Measurements from ENCODE around the gene CADPS2.

The CADPS2 gene

GRCh38 chr7:122694697-122695096 lies 191.6 kb downstream of the CADPS2 start:
- no peak for TF ChIP-seq CTCF (IDR thresholded peaks at IDR 0.05; ENCODE audit: low read depth, low read length)
- no peak overlapping the region for H3K4me3 ChIP-seq (replicated peaks in 1 of 2; ENCODE audit: low read depth in 2 of 2, low read length in 2 of 2)

GRCh38 chr7:122692769-122693309 lies 193.4 kb downstream of the CADPS2 start:
- DNase-seq (ENCODE audit: low read depth in 2 of 2), result no peak
- no peak for TF ChIP-seq CTCF (IDR thresholded peaks at IDR 0.05; ENCODE audit: low read depth, low read length)
- H3K4me3 ChIP-seq (replicated peaks in 1 of 2; ENCODE audit: low read depth in 2 of 2, low read length in 2 of 2), result no peak overlapping the region

More at GRCh38 chr7:122694697-122695096, 191.6 kb downstream of the CADPS2 start:
- no peak for DNase-seq (ENCODE audit: low read depth in 2 of 2)

GRCh38 chr7:122691569-122692235 lies 194.6 kb downstream of the CADPS2 start:
- no peak for TF ChIP-seq CTCF (IDR thresholded peaks at IDR 0.05; ENCODE audit: low read depth, low read length)
- no peak for DNase-seq (ENCODE audit: low read depth in 2 of 2)
- H3K4me3 ChIP-seq (replicated peaks in 1 of 2; ENCODE audit: low read depth in 2 of 2, low read length in 2 of 2), result no peak overlapping the region

GRCh38 chr7:122689346-122690109 lies 196.7 kb downstream of the CADPS2 start:
- H3K4me3 ChIP-seq (replicated peaks in 1 of 2; ENCODE audit: low read depth in 2 of 2, low read length in 2 of 2), result no peak overlapping the region
- no peak for DNase-seq (ENCODE audit: low read depth in 2 of 2)
- no peak for TF ChIP-seq CTCF (IDR thresholded peaks at IDR 0.05; ENCODE audit: low read depth, low read length)

- no peak overlapping the region for H3K4me3 ChIP-seq (replicated peaks in 1 of 2; ENCODE audit: low read depth in 2 of 2, low read length in 2 of 2)
- DNase-seq (ENCODE audit: low read depth in 2 of 2), result no peak
- TF ChIP-seq CTCF (IDR thresholded peaks at IDR 0.05; ENCODE audit: low read depth, low read length), result no peak
Observed at GRCh38 chr7:122688400-122688998, 197.8 kb downstream of the CADPS2 start.

GRCh38 chr7:122686360-122686878 lies 199.8 kb downstream of the CADPS2 start:
- no peak for TF ChIP-seq CTCF (IDR thresholded peaks at IDR 0.05; ENCODE audit: low read depth, low read length)
- no peak overlapping the region for H3K4me3 ChIP-seq (replicated peaks in 1 of 2; ENCODE audit: low read depth in 2 of 2, low read length in 2 of 2)
- DNase-seq (ENCODE audit: low read depth in 2 of 2), result no peak
